Measurements from ENCODE around the gene KCNK3. TPM values are rescaled to one million over a fixed set of nuclear protein-coding genes. Genes with fewer than 3 reads are reported as not detected.
A peak's percentile ranks its signal among the peaks of the same experiment; 100 is the strongest.

Gene KCNK3
- polyA plus RNA-seq, 1 donor (not counting 4 experiments of a cell fraction or from before 2014, with no cell fraction given), result not detected

DNA sequence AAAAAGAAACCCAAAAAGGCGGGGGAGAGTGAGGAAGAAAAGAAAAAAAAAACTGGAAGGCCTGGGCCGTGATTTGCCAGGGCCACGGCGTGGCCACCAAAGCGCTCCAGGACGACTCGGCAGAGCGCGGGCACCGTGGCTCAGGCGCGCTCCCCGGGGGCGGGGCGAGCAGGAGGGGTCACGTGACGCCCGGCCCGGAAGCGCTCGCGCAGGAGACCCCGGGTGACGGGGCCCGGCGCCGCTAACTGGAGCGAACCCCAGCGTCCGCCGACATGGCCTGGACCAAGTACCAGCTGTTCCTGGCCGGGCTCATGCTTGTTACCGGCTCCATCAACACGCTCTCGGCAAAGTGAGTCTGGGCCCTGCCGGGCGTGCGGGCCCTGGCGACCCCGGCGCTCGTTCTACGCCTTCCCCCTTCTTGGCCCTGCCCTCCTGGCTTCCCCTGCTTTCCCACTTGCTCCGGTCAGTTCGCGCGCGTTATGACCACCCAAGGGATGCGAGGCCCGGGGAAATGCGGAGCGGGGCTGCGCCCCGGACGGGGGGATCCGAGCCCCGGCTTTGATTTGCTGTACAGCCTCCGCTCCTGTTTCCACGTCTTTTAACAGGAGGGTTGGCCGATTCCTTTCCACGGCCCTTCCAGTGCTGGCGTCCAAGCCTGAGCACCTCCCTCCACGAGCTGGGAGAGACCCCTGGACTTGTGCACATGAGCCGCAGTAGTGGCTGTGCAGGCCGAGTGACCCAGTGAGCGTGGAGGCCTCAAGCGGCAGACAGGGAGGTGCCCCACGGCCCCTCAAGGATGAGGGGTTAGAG, 71.8 kb downstream of the KCNK3 start, which contains the start of gene SLC35F6:
Gene SLC35F6 (plus strand): TSS at position 207 of the 810 bp plus-strand sequence. CDS start 66 bp downstream, at position 273.
- TF ChIP-seq EZH2 (IDR thresholded peaks at IDR 0.05; ENCODE audit: low read length), result no peak
- TF ChIP-seq, protein P1, sequence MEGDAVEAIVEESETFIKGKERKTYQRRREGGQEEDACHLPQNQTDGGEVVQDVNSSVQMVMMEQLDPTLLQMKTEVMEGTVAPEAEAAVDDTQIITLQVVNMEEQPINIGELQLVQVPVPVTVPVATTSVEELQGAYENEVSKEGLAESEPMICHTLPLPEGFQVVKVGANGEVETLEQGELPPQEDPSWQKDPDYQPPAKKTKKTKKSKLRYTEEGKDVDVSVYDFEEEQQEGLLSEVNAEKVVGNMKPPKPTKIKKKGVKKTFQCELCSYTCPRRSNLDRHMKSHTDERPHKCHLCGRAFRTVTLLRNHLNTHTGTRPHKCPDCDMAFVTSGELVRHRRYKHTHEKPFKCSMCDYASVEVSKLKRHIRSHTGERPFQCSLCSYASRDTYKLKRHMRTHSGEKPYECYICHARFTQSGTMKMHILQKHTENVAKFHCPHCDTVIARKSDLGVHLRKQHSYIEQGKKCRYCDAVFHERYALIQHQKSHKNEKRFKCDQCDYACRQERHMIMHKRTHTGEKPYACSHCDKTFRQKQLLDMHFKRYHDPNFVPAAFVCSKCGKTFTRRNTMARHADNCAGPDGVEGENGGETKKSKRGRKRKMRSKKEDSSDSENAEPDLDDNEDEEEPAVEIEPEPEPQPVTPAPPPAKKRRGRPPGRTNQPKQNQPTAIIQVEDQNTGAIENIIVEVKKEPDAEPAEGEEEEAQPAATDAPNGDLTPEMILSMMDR (optimal IDR thresholded peaks at IDR 0.05 in 1 of 3, IDR thresholded peaks at IDR 0.05 in 1 of 3, conservative IDR thresholded peaks at IDR 0.05 in 1 of 3; ENCODE audit: extremely low read depth in 1 of 3, insufficient read depth in 2 of 3, low read length in 3 of 3), result no peak
- Histone ChIP-seq H3K36me3 (ENCODE audit: control insufficient read depth in 2 of 2, extremely low read depth in 1 of 2, insufficient read depth in 2 of 2, low read length in 2 of 2) (peaks cover 2 to 6% of the 10 kb centered on the region in 2 experiments), H3K9me1 (ENCODE audit: control insufficient read depth, extremely low read depth, insufficient read depth, low read length) (peaks cover 4% of the 10 kb centered on the region), H3K27ac (ENCODE audit: control insufficient read depth, insufficient read depth, low read length) (peak within 1 kb of the TSS; percentile 76), H2AFZ (ENCODE audit: control insufficient read depth, low read length) (peak within 1 kb of the TSS; percentile 91), H3K27me3 (ENCODE audit: control insufficient read depth, extremely low read depth, insufficient read depth, low read length) (no peaks in the 10 kb centered on the region), H4K20me1 (ENCODE audit: control insufficient read depth, extremely low read depth, insufficient read depth, low read length) (no peaks in the 10 kb centered on the region), H3K4me2 (ENCODE audit: control insufficient read depth, extremely low read depth, insufficient read depth, low read depth, low read length) (peak within 1 kb of the TSS; percentile 91), H3K4me1 (ENCODE audit: control insufficient read depth, extremely low read depth, insufficient read depth, low read length) (peaks cover 34% of the 10 kb centered on the region), H3K79me2 (ENCODE audit: control insufficient read depth, insufficient read depth, low read length) (peaks cover 47% of the 10 kb centered on the region), H3K9me3 (ENCODE audit: control insufficient read depth, low read depth, low read length) (no peaks in the 10 kb centered on the region), H3K9ac (ENCODE audit: control insufficient read depth, extremely low read depth, insufficient read depth, low read length) (peak within 1 kb of the TSS; percentile 95), H3K4me3 (ENCODE audit: control insufficient read depth in 2 of 3, extremely low read depth in 1 of 3, insufficient read depth in 2 of 3, low read depth in 1 of 3, low read length in 3 of 3) (peak within 1 kb of the TSS; percentile 82 to 90 (median 84))
- dilution Hi-C loops (cut with MboI; ENCODE audit: extremely low pct_ligation_motif_present, low sequenced_read_pairs), result no loop called here
- FAIRE-seq, result no peak
- DNase-seq (ENCODE audit: low read depth, low spot score), result no peak

DNA sequence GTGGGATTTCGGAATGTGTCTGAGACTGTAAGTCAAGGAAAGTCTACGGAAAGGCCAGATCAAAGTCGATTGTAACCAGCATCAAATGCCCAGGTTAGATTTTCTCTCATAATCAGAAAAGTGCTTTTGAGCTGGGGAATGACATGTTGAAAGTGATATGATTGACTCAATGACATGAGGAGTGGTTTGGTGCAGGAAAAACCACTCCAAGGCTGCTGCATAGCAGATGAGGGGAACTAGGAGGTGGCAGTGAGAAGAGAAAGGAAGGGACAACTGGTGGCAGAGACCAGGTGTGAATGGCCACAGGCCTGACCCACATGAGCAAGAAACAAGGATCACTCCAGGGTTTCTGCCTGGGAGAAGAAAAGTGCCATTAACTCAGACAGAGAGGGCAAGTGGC, 72.4 kb downstream of the KCNK3 start:
- dilution Hi-C loops (cut with MboI; ENCODE audit: extremely low pct_ligation_motif_present, low sequenced_read_pairs), result no loop called here

More for the DNA sequence above, 72.4 kb downstream of the KCNK3 start:
- H4K20me1 ChIP-seq (ENCODE audit: control insufficient read depth, extremely low read depth, insufficient read depth, low read length), result no peaks in the 10 kb centered on the region
- peaks cover 2 to 6% of the 10 kb centered on the region in 2 experiments for H3K36me3 ChIP-seq (ENCODE audit: control insufficient read depth in 2 of 2, extremely low read depth in 1 of 2, insufficient read depth in 2 of 2, low read length in 2 of 2)
- H3K9ac ChIP-seq (ENCODE audit: control insufficient read depth, extremely low read depth, insufficient read depth, low read length), result peak overlapping the region; percentile 95
- DNase-seq (ENCODE audit: low read depth, low spot score) (no peak), FAIRE-seq (no peak)
- peaks cover 41% of the 10 kb centered on the region for H3K4me1 ChIP-seq (ENCODE audit: control insufficient read depth, extremely low read depth, insufficient read depth, low read length)
- H3K4me2 ChIP-seq (ENCODE audit: control insufficient read depth, extremely low read depth, insufficient read depth, low read depth, low read length), result peak overlapping the region; percentile 91
- H3K4me3 ChIP-seq (ENCODE audit: control insufficient read depth in 2 of 3, extremely low read depth in 1 of 3, insufficient read depth in 2 of 3, low read depth in 1 of 3, low read length in 3 of 3), result peak overlapping the region; percentile 82 to 90 (median 84)
- no peak for TF ChIP-seq EZH2 (IDR thresholded peaks at IDR 0.05; ENCODE audit: low read length)
- TF ChIP-seq, protein P1 (optimal IDR thresholded peaks at IDR 0.05 in 1 of 3, IDR thresholded peaks at IDR 0.05 in 1 of 3, conservative IDR thresholded peaks at IDR 0.05 in 1 of 3; ENCODE audit: extremely low read depth in 1 of 3, insufficient read depth in 2 of 3, low read length in 3 of 3), result no peak
- H3K9me1 ChIP-seq (ENCODE audit: control insufficient read depth, extremely low read depth, insufficient read depth, low read length), result peaks cover 4% of the 10 kb centered on the region
- no peak overlapping the region for H2AFZ ChIP-seq (ENCODE audit: control insufficient read depth, low read length)
- H3K27me3 ChIP-seq (ENCODE audit: control insufficient read depth, extremely low read depth, insufficient read depth, low read length), result no peaks in the 10 kb centered on the region
- peak overlapping the region; percentile 76 for H3K27ac ChIP-seq (ENCODE audit: control insufficient read depth, insufficient read depth, low read length)
- no peaks in the 10 kb centered on the region for H3K9me3 ChIP-seq (ENCODE audit: control insufficient read depth, low read depth, low read length)
- peaks cover 53% of the 10 kb centered on the region for H3K79me2 ChIP-seq (ENCODE audit: control insufficient read depth, insufficient read depth, low read length)
